ENCODE measurements around the gene SELENOO.

SELENOO gene

GRCh38 chr22:50246242-50247175 is 45.7 kb downstream of the SELENOO start:
- in situ Hi-C loops (cut with MboI; ENCODE audit: low pct_unique_long_range_greater_than_20kb, low sequenced_read_pairs) = no loop called here
- no peak for DNase-seq

GRCh38 chr22:50247748-50248147 is 46.9 kb downstream of the SELENOO start:
- no peak for DNase-seq

GRCh38 chr22:50248196-50249081 is 47.6 kb downstream of the SELENOO start:
- DNase-seq = no peak
- in situ Hi-C loops (cut with MboI; ENCODE audit: low pct_unique_long_range_greater_than_20kb, low sequenced_read_pairs) = no loop called here

More at GRCh38 chr22:50247748-50248147, 46.9 kb downstream of the SELENOO start:
- in situ Hi-C loops (cut with MboI; ENCODE audit: low pct_unique_long_range_greater_than_20kb, low sequenced_read_pairs) = no loop called here

- in situ Hi-C loops (cut with MboI; ENCODE audit: low pct_unique_long_range_greater_than_20kb, low sequenced_read_pairs) = no loop called here
- no peak for DNase-seq
Observed at GRCh38 chr22:50249341-50250248, 48.8 kb downstream of the SELENOO start.

- no peak for DNase-seq
- in situ Hi-C loops (cut with MboI; ENCODE audit: low pct_unique_long_range_greater_than_20kb, low sequenced_read_pairs) = no loop called here
Observed at GRCh38 chr22:50250249-50250554, 49.4 kb downstream of the SELENOO start.

GRCh38 chr22:50250555-50251476 is 50.0 kb downstream of the SELENOO start, which contains the start of gene HDAC10:
Gene HDAC10 (minus strand): TSS chr22:50251265. CDS start chr22:50251032, 233 bp downstream.
- in situ Hi-C loops (cut with MboI; ENCODE audit: low pct_unique_long_range_greater_than_20kb, low sequenced_read_pairs) = no loop called here
- DNase-seq = peak; percentile 83

GRCh38 chr22:50251477-50252081 is 50.8 kb downstream of the SELENOO start:
- DNase-seq = no peak
- in situ Hi-C loops (cut with MboI; ENCODE audit: low pct_unique_long_range_greater_than_20kb, low sequenced_read_pairs) = no loop called here

- in situ Hi-C loops (cut with MboI; ENCODE audit: low pct_unique_long_range_greater_than_20kb, low sequenced_read_pairs) = no loop called here
Observed at GRCh38 chr22:50252082-50253045, 51.6 kb downstream of the SELENOO start.

GRCh38 chr22:50253046-50253915 is 52.5 kb downstream of the SELENOO start:
- in situ Hi-C loops (cut with MboI; ENCODE audit: low pct_unique_long_range_greater_than_20kb, low sequenced_read_pairs) = no loop called here
- no peak for DNase-seq

More at GRCh38 chr22:50252082-50253045, 51.6 kb downstream of the SELENOO start:
- DNase-seq = peak; percentile 75

- no peak for DNase-seq
- in situ Hi-C loops (cut with MboI; ENCODE audit: low pct_unique_long_range_greater_than_20kb, low sequenced_read_pairs) = no loop called here
Observed at GRCh38 chr22:50253941-50254340, 53.1 kb downstream of the SELENOO start.

GRCh38 chr22:50255099-50255498 is 54.3 kb downstream of the SELENOO start:
- in situ Hi-C loops (cut with MboI; ENCODE audit: low pct_unique_long_range_greater_than_20kb, low sequenced_read_pairs) = no loop called here
- DNase-seq = no peak

GRCh38 chr22:50255607-50256006 is 54.8 kb downstream of the SELENOO start:
- in situ Hi-C loops (cut with MboI; ENCODE audit: low pct_unique_long_range_greater_than_20kb, low sequenced_read_pairs) = no loop called here

GRCh38 chr22:50256258-50256862 is 55.5 kb downstream of the SELENOO start:
- DNase-seq = no peak
- in situ Hi-C loops (cut with MboI; ENCODE audit: low pct_unique_long_range_greater_than_20kb, low sequenced_read_pairs) = no loop called here

More at GRCh38 chr22:50255607-50256006, 54.8 kb downstream of the SELENOO start:
- DNase-seq = no peak

- in situ Hi-C loops (cut with MboI; ENCODE audit: low pct_unique_long_range_greater_than_20kb, low sequenced_read_pairs) = no loop called here
- no peak for DNase-seq
Observed at GRCh38 chr22:50257041-50257440, 56.2 kb downstream of the SELENOO start.

Measured in KBM-7 (cell line).